ENCODE data around the gene GAPVD1. TPM values are rescaled to one million over a fixed set of nuclear protein-coding genes. Genes with fewer than 3 reads are reported as not detected.

Gene GAPVD1
- total and polyA plus RNA-seq, 2 of the 8 experiments (the other 6 are each of a cell fraction or from before 2014, with no cell fraction given) = 5.5 to 40.5 TPM

- FAIRE-seq = no peak
- H3K9ac ChIP-seq (replicated peaks in 1 of 4; ENCODE audit: extremely low read depth in 1 of 4, low read depth in 3 of 4, low read length in 3 of 4) = no peak overlapping the region
- H2BK5ac ChIP-seq (ENCODE audit: low read depth, low read length) = no peak overlapping the region
- H3K4me3 ChIP-seq (ENCODE audit: extremely low read depth in 1 of 4, insufficient read depth in 2 of 4, low read depth in 3 of 4, low read length in 4 of 4) = no peak overlapping the region
- no peak overlapping the region for H2BK120ac ChIP-seq (replicated peaks; ENCODE audit: low read depth, low read length)
- H3K79me1 ChIP-seq (ENCODE audit: low read depth, low read length) = no peaks in the 10 kb centered on the region
- no peak for DNase-seq (ENCODE audit: low read depth in 1 of 2, low spot score in 2 of 2)
- H4K8ac ChIP-seq (ENCODE audit: extremely low read depth, insufficient read depth, low read length) = no peak overlapping the region
- no peaks in the 10 kb centered on the region for H3K27me3 ChIP-seq (replicated peaks in 1 of 4; ENCODE audit: control insufficient read depth in 3 of 4, extremely low read depth in 1 of 4, insufficient read depth in 3 of 4, low read length in 3 of 4)
- H3K4me2 ChIP-seq (ENCODE audit: insufficient read depth in 1 of 2, low read depth in 2 of 2, low read length in 2 of 2) = no peak overlapping the region
- H3K23ac ChIP-seq (ENCODE audit: insufficient read length) = no peak overlapping the region
- peaks cover 4 to 48% (median 12%) of the 10 kb centered on the region in 4 experiments; a peak in 6 of 8 replicates for H3K36me3 ChIP-seq (ENCODE audit: control insufficient read depth in 2 of 4, insufficient read depth in 4 of 4, low read length in 3 of 4)
- H3K18ac ChIP-seq (ENCODE audit: extremely low read depth, low read length) = no peak overlapping the region
- H3K9me3 ChIP-seq (ENCODE audit: insufficient read depth in 2 of 2, low read depth in 1 of 2, low read length in 1 of 2) = no peaks in the 10 kb centered on the region
- no peak overlapping the region for H3K14ac ChIP-seq (ENCODE audit: insufficient read length)
- no peak overlapping the region for H3K27ac ChIP-seq (ENCODE audit: low read depth, low read length)
- no peak overlapping the region for H4K5ac ChIP-seq (ENCODE audit: insufficient read length, low read depth, low read length)
- no peaks in the 10 kb centered on the region for H4K20me1 ChIP-seq (replicated peaks in 1 of 2; ENCODE audit: control insufficient read depth in 1 of 2, insufficient read depth in 2 of 2, low read length in 2 of 2)
- CTCF ChIA-PET (ENCODE audit: partially characterized antibody) = interaction anchor here (0.8 to 1.1 kb wide), 3 partner anchors 11 to 82 kb away, joined by 3 to 4 read pairs (median 3); no protein-coding TSS in a partner anchor
- 94% methylated on average over 8 of the region's 8 CpGs; no CpG with 5 or more reads in 1 of the 2 experiments for WGBS, 2 experiments (ENCODE audit: extremely low coverage in 1 of 2, insufficient coverage in 1 of 2, insufficient read length in 1 of 2, insufficient replicate concordance in 2 of 2, low coverage in 1 of 2, low lambda C conversion rate in 2 of 2, missing lambda C conversion rate in 1 of 2)
- no peak overlapping the region for H3K4ac ChIP-seq (replicated peaks; ENCODE audit: insufficient read length, low read depth, low read length)
- H2AFZ ChIP-seq (ENCODE audit: low read length) = no peak overlapping the region
- H2AK5ac ChIP-seq (ENCODE audit: low read depth, low read length) = no peak overlapping the region
- no peak overlapping the region for H2BK20ac ChIP-seq (ENCODE audit: low read length)
- H4K91ac ChIP-seq (replicated peaks; ENCODE audit: insufficient read length, low read length) = no peak overlapping the region
- no peaks in the 10 kb centered on the region for H3K79me2 ChIP-seq (ENCODE audit: control insufficient read depth in 1 of 2, insufficient read depth in 2 of 2, low read length in 2 of 2)
- no peak overlapping the region for H2BK15ac ChIP-seq (ENCODE audit: low read length)
- peaks cover 0 to 1% (median under 1%) of the 10 kb centered on the region in 4 experiments; a peak in 3 of 7 replicates for H3K4me1 ChIP-seq (replicated peaks in 1 of 4; ENCODE audit: control insufficient read depth in 3 of 4, insufficient read depth in 4 of 4, low read length in 3 of 4)
- H3K23me2 ChIP-seq (ENCODE audit: low read depth, low read length) = no peaks in the 10 kb centered on the region
- no peak overlapping the region for H2BK12ac ChIP-seq (ENCODE audit: low read depth, low read length)
- POLR2A ChIA-PET (ENCODE audit: partially characterized antibody) = no interaction called here
- H3K56ac ChIP-seq (replicated peaks; ENCODE audit: insufficient read length, low read depth, low read length) = no peak overlapping the region
- TF ChIP-seq BRCA1 (IDR thresholded peaks at IDR 0.05; ENCODE audit: low read depth, low read length) = no peak
- no peak for TF ChIP-seq KDM1A (IDR thresholded peaks at IDR 0.05; ENCODE audit: borderline replicate concordance, low read length)
- TF ChIP-seq RAD21 (IDR thresholded peaks at IDR 0.05 in 1 of 2, conservative IDR thresholded peaks at IDR 0.05 in 1 of 2; ENCODE audit: low read depth in 2 of 2, low read length in 2 of 2) = peak; percentile 38 to 56; a peak in 3 of 4 replicates
- TF ChIP-seq JUND (IDR thresholded peaks at IDR 0.05; ENCODE audit: low read length) = no peak
- no peak for TF ChIP-seq CBX8 (IDR thresholded peaks at IDR 0.05; ENCODE audit: borderline replicate concordance, low read depth, low read length)
- TF ChIP-seq HDAC2 (IDR thresholded peaks at IDR 0.05; ENCODE audit: borderline replicate concordance in 1 of 2, low read depth in 2 of 2, low read length in 2 of 2) = no peak
- no peak for TF ChIP-seq EGR1 (IDR thresholded peaks at IDR 0.05; ENCODE audit: borderline replicate concordance, low read depth, low read length)
- peak in 2 of 3 experiments; percentile 24 to 25; a peak in 3 of 4 replicates for TF ChIP-seq CTCF (IDR thresholded peaks at IDR 0.05; ENCODE audit: control extremely low read depth in 1 of 3, insufficient read depth in 1 of 3, low read depth in 1 of 3, low read length in 3 of 3)
- no peak for TF ChIP-seq ATF3 (IDR thresholded peaks at IDR 0.05; ENCODE audit: insufficient read depth, low read depth, low read length)
- TF ChIP-seq SRF (IDR thresholded peaks at IDR 0.05; ENCODE audit: low read depth, low read length) = no peak
Measured at GRCh38 chr9:125337236-125337635, 75.6 kb downstream of the GAPVD1 start.
